BLaER1 treated with 17β-estradiol and CSF1 and Interleukin-3, amounts not matched to agents 10 nM and 100 nM (cell line): ENCODE measurements around the gene RPN2.

Source experiments
- H3K27ac ChIP-seq, 11 experiments: shearing (Covaris generic); formaldehyde crosslinking; 2 replicates each; pipeline ENCODE4 v1.8.1; 2022
- H3K27me3 ChIP-seq, 11 experiments: shearing (Covaris generic); formaldehyde crosslinking; 2 replicates each; pipeline ENCODE4 v1.8.1; 2022
- H3K36me3 ChIP-seq, 11 experiments: shearing (Covaris generic); formaldehyde crosslinking; 2 replicates each; pipeline ENCODE4 v1.8.1; 2022
- H3K4me1 ChIP-seq, 10 experiments: shearing (Covaris generic); formaldehyde crosslinking; 2 replicates each; pipeline ENCODE4 v1.8.1; 2022
- H3K4me2 ChIP-seq, 11 experiments: shearing (Covaris generic); formaldehyde crosslinking; 2 replicates each; pipeline ENCODE4 v1.8.1; 2022
- H3K4me3 ChIP-seq, 10 experiments: shearing (Covaris generic); formaldehyde crosslinking; 2 replicates each; pipeline ENCODE4 v1.8.1; 2022
- H3K9ac ChIP-seq, 11 experiments: shearing (Covaris generic); formaldehyde crosslinking; 2 replicates each; pipeline ENCODE4 v1.8.1; 2022
- H3K9me3 ChIP-seq, 11 experiments: shearing (Covaris generic); formaldehyde crosslinking; replicated peaks in 1 of 11; 2 replicates each; pipeline ENCODE4 v1.8.1; 2022
- H4K20me1 ChIP-seq, 11 experiments: shearing (Covaris generic); formaldehyde crosslinking; 2 replicates each; pipeline ENCODE4 v1.8.1; 2022
- Cebpa-rat ChIP-seq, 11 experiments: shearing (Covaris generic); IDR thresholded peaks; 2 replicates each; pipeline ENCODE4 v1.8.1; 2022

Gene RPN2

DNA sequence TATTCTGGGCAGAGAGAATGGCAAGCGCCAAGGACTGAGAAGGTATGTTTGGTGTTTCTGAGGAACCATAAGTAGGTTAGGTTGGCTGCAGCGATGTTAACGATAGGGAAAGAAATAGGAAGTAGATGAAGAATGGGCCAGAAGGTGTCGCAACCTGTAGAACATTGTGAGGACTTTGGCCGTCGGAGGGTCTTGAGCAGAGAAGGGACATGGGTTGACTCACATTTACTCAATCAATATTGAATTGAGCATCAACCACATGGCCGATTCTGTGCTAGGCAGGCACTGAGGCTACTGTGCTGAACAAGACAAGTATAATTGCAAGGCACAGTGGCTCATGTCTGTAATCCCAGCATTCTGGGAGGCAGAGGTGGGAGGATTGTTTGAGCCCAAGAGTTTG, 26.8 kb upstream of the RPN2 start:
- Histone ChIP-seq H3K27ac (no peak overlapping the region), H4K20me1 (no peaks in the 10 kb centered on the region), H3K9me3 (peaks cover 0 to 16% (median 13%) of the 10 kb centered on the region in 11 experiments; a peak in 19 of 22 replicates), H3K27me3 (no peaks in the 10 kb centered on the region), H3K4me2 (no peak overlapping the region), H3K9ac (no peak overlapping the region), H3K4me1 (no peaks in the 10 kb centered on the region), H3K36me3 (no peaks in the 10 kb centered on the region), H3K4me3 (no peak overlapping the region)
- TF ChIP-seq Cebpa-rat (IDR thresholded peaks at IDR 0.05) = 0 out of 22 replicates have a peak, but pooled peaks of 1 of the 11 experiments have one; percentile 14

DNA sequence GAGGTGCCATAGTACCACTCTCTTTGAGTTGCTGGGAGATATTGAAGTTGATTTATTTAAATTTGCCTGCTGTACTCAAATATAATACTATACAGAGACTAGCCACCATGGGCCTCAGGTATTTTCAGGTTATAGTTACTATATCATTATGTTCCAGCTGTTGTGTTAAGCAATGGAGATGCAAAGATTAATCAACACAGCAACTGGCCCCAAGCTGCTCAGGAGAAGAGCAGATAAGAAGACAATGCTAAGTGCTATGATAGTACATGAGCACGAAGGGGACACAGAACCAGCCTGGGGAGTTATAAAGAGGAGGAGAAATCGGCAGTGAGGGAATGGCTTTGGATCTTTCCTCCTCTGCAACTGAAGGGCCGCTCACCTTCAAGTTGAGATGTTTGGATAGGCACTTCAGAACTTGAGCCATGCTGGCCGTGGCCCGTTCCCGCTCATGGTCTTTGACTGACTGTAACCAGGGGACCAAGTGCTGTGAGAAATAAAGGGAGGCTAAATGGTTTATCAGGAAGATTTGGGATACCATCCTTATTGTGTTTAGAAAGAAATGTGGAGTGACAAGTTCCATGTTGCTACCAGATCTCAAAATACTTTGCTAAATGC, 24.3 kb upstream of the RPN2 start:
- no peak overlapping the region for H3K4me2 ChIP-seq
- H3K27me3 ChIP-seq = no peaks in the 10 kb centered on the region
- no peak overlapping the region for H3K9ac ChIP-seq
- no peak for TF ChIP-seq Cebpa-rat (IDR thresholded peaks at IDR 0.05)
- no peaks in the 10 kb centered on the region for H4K20me1 ChIP-seq
- no peaks in the 10 kb centered on the region for H3K36me3 ChIP-seq
- peaks cover 0 to 14% (median 12%) of the 10 kb centered on the region in 11 experiments; a peak in 19 of 22 replicates for H3K9me3 ChIP-seq
- H3K27ac ChIP-seq = no peak overlapping the region
- 0 out of 20 replicates have a peak, but pooled peaks cover 0 to 7% (median 0%) of the 10 kb centered on the region in 10 experiments for H3K4me1 ChIP-seq
- H3K4me3 ChIP-seq = no peak overlapping the region

DNA sequence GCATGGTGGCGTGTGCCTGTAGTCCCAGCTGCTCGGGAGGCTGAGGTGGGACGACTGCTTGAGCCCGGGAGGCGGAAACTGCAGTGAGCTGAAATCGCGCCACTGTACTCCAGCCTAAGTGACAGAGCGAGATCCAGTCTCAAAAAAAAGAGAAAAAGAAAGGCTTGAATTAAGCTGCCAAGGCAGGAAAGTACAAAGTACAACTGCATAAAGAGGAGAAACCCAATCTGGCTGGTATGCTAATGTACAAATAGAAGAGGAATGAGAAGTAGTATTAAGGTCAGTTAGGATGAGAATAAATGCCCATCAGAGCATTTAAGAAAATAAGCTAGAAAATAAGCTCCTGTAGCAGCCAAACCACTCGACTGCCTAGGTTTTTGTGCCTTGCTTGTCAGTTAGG, 23.1 kb upstream of the RPN2 start:
- Histone ChIP-seq H3K4me2 (no peak overlapping the region), H3K27me3 (no peaks in the 10 kb centered on the region), H3K9ac (no peak overlapping the region), H3K27ac (no peak overlapping the region), H3K4me3 (no peak overlapping the region), H3K9me3 (peaks cover 0 to 2% (median 2%) of the 10 kb centered on the region in 11 experiments; a peak in 14 of 22 replicates), H4K20me1 (no peaks in the 10 kb centered on the region), H3K36me3 (no peaks in the 10 kb centered on the region), H3K4me1 (0 out of 20 replicates have a peak, but pooled peaks cover 0 to 7% (median 0%) of the 10 kb centered on the region in 10 experiments)
- TF ChIP-seq Cebpa-rat (IDR thresholded peaks at IDR 0.05) = no peak

DNA sequence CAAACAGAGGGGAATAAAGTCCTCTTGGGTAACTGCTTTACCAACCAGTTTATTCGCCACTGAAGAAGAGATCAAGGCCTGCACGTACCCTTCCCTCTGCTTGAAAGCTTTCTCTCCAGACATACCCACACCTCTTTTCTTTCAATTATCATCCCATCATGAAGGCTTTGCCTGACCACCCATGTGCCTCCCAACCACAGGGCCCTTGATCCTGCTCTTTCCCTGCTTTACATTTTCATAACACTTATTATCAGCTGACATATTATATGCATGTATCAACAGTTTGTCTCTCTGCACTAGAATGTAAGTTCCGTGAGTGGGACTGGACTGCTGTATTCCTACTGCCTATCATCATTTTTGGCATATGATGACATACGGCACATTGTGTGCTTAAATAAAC, 20.9 kb upstream of the RPN2 start:
- no peaks in the 10 kb centered on the region for H4K20me1 ChIP-seq

DNA sequence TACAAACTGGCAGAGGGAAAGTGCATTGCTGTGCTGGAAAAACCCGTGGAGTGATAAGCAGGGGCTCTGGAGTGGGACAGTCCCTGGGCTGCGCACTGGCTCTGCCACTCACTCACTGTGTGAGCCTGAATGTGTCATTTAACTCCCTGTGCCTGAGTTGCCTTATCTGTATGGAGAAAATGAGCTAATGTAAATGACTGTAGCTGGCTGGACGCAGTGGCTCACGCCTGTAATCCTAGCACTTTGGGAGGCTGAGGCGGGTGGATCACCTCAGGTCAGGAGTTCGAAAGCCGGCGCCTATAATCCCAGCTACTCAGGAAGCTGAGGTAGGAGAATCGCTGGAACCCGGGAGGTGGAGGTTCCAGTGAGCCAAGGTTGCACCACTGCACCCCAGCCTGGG, 18.4 kb upstream of the RPN2 start:
- Histone ChIP-seq H3K9ac (no peak overlapping the region), H3K4me2 (no peak overlapping the region), H3K27ac (no peak overlapping the region), H3K4me1 (0 out of 20 replicates have a peak, but pooled peaks cover 0 to 7% (median 0%) of the 10 kb centered on the region in 10 experiments), H3K36me3 (no peaks in the 10 kb centered on the region), H4K20me1 (no peaks in the 10 kb centered on the region), H3K4me3 (no peak overlapping the region), H3K9me3 (no peaks in the 10 kb centered on the region), H3K27me3 (no peaks in the 10 kb centered on the region)
- no peak for TF ChIP-seq Cebpa-rat (IDR thresholded peaks at IDR 0.05)

More for the DNA sequence above, 20.9 kb upstream of the RPN2 start:
- no peak for TF ChIP-seq Cebpa-rat (IDR thresholded peaks at IDR 0.05)
- 0 out of 20 replicates have a peak, but pooled peaks cover 0 to 7% (median 0%) of the 10 kb centered on the region in 10 experiments for H3K4me1 ChIP-seq
- no peak overlapping the region for H3K27ac ChIP-seq
- no peak overlapping the region for H3K4me2 ChIP-seq
- no peak overlapping the region for H3K9ac ChIP-seq
- H3K36me3 ChIP-seq = no peaks in the 10 kb centered on the region
- no peak overlapping the region for H3K4me3 ChIP-seq
- H3K9me3 ChIP-seq = no peaks in the 10 kb centered on the region
- H3K27me3 ChIP-seq = no peaks in the 10 kb centered on the region

DNA sequence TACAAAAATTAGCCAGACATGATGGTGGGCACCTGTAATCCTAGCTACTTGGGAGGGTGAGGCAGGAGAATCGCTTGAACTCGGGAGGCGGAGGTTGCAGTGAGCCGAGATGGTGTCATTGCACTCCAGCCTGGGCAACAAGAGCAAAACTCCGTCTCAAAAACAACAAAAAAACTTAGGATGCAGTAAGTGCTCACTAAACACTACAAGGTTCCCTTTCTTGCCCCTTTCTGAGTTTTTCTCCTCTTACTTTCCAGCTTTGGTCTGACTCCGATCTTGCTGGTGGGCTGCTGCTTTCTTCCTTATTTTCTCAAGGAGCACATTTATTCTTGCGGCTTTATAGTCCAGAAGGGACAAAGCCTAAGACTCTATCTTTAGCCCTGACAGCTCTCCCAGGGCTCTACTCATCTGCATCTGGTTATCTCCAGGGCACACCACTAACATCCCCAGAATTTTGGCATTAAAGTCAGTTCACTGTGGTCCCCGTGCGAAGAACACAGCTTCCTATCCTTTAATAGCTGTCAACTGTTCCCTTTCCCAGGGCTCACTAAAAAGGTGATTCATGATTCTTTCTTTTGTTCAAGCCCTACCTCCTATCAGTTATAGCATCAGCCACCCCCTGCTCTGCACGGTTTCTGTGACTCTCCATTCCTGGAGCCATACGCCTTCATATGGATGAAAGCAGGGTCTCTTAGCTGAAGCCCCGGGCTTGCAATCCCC, 17.1 kb upstream of the RPN2 start:
- no peaks in the 10 kb centered on the region for H3K27me3 ChIP-seq
- no peak overlapping the region for H3K4me2 ChIP-seq
- no peak for TF ChIP-seq Cebpa-rat (IDR thresholded peaks at IDR 0.05)
- H3K4me1 ChIP-seq = 0 out of 20 replicates have a peak, but pooled peaks cover 0 to 7% (median 0%) of the 10 kb centered on the region in 10 experiments
- H4K20me1 ChIP-seq = no peaks in the 10 kb centered on the region
- H3K9ac ChIP-seq = no peak overlapping the region
- no peaks in the 10 kb centered on the region for H3K36me3 ChIP-seq
- no peak overlapping the region for H3K27ac ChIP-seq
- H3K4me3 ChIP-seq = no peak overlapping the region
- no peaks in the 10 kb centered on the region for H3K9me3 ChIP-seq

DNA sequence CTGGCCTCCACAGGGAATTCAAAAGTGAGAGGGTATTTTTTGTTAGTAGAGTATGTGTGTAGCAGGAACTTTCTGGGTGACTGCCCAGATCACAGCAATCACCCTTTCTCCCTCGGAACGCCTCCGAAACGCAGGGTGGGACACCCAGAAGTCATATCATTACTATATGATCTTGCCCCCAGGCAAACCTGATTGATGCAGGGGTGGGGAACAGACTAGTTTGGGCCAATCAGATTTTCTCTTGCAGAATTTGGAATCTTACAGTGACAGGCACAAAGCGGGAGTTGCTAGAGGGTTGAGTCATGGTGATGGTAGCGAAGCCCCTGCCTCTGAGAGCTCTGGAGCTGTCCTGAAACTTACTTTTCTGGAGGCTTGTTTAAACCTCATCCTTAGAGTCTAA, 16.5 kb upstream of the RPN2 start:
- Histone ChIP-seq H3K27ac (no peak overlapping the region), H3K9ac (no peak overlapping the region), H3K4me1 (0 out of 20 replicates have a peak, but pooled peaks cover 0 to 7% (median 0%) of the 10 kb centered on the region in 10 experiments), H3K9me3 (no peaks in the 10 kb centered on the region), H4K20me1 (no peaks in the 10 kb centered on the region), H3K4me3 (no peak overlapping the region), H3K4me2 (no peak overlapping the region), H3K27me3 (no peaks in the 10 kb centered on the region), H3K36me3 (no peaks in the 10 kb centered on the region)
- TF ChIP-seq Cebpa-rat (IDR thresholded peaks at IDR 0.05) = no peak

DNA sequence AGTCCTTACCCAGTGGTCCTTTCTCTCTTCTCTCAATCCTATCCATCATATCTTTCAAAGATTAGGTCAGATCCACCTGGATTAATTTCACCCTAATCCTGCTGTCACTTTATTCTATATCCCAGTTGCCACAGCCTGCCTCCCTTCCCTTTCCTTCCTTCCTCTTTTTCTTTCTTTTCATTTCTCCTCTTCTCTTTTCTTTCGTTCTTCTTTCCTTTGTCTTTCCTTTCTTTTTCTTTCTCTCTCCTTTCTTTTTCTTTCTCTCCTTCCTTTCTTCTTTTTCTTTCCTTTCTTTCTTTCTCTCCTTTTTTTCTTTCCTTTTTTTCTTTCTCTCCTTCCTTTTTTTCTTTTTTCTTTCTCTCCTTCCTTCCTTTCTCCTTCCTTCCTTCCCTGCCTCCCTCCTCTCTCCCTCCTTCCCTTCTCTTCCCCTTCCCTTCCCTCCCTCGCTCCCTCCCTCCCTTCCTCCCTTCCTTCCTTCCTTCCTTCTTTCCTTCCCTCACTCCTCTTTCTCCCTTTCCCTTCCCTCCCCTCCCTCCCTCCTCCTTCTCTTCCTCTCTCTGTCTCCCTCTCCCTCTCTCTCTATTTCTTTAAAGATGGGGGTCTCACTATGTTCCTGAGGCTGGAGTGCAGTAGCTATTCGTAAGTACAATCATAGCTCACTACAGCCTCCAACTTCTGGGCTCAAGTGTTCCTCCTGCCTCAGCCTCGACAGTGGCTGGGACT, 15.1 kb upstream of the RPN2 start:
- no peak overlapping the region for H3K27ac ChIP-seq
- TF ChIP-seq Cebpa-rat (IDR thresholded peaks at IDR 0.05) = no peak
- H4K20me1 ChIP-seq = no peaks in the 10 kb centered on the region
- no peak overlapping the region for H3K4me3 ChIP-seq
- H3K4me2 ChIP-seq = no peak overlapping the region
- H3K4me1 ChIP-seq = 0 out of 20 replicates have a peak, but pooled peaks cover 0 to 1% (median 0%) of the 10 kb centered on the region in 10 experiments
- no peaks in the 10 kb centered on the region for H3K9me3 ChIP-seq
- H3K36me3 ChIP-seq = no peaks in the 10 kb centered on the region
- no peaks in the 10 kb centered on the region for H3K27me3 ChIP-seq
- H3K9ac ChIP-seq = no peak overlapping the region

DNA sequence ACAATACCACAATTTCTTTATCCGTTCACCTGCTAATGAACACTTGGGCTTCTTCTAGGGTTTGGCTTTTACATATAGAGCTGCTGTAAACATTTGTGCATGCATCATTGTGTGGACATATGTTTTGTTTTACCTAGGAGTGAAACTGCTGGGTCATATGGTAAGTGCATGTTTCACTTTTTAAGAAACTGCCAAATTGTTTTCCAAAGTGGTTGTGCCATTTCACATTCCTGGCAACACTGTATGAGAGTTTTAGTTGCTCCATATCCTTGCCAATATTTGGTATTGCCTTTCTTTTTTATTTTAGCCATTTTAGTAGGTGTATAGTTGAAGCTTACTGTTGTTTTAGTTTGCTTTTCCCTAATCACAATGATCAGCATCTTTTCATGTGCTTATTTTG, 14.1 kb upstream of the RPN2 start:
- Histone ChIP-seq H3K27me3 (no peaks in the 10 kb centered on the region), H3K9me3 (no peaks in the 10 kb centered on the region), H3K4me2 (no peak overlapping the region), H3K4me3 (no peak overlapping the region), H3K36me3 (no peaks in the 10 kb centered on the region), H3K27ac (no peak overlapping the region), H4K20me1 (no peaks in the 10 kb centered on the region), H3K9ac (no peak overlapping the region), H3K4me1 (no peaks in the 10 kb centered on the region)
- TF ChIP-seq Cebpa-rat (IDR thresholded peaks at IDR 0.05) = no peak
